ENCODE measurements around the gene DCUN1D5.

Gene DCUN1D5

DNA sequence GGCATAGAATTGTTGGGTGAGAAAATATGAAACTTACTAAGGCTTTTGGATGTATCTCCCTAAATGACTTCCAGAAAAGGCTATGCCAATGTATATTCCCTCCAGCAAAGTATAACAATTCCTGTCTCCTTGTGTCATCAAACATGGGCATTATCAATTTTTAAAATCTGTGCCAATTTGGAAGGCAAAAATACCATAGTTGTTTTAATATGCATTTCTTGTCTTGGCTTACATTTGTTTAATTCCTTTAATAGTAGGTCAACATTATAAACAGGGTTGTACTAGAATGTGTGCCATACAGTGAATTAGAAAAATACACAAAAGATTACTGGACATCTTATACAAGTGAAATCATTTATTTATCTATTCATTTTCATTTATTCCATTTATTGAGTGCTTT, 41.6 kb downstream of the DCUN1D5 start:
- in situ Hi-C loops (cut with MboI; ENCODE audit: low sequenced_read_pairs, unreplicated experiment), result no loop called here
- TF ChIP-seq, protein P1, sequence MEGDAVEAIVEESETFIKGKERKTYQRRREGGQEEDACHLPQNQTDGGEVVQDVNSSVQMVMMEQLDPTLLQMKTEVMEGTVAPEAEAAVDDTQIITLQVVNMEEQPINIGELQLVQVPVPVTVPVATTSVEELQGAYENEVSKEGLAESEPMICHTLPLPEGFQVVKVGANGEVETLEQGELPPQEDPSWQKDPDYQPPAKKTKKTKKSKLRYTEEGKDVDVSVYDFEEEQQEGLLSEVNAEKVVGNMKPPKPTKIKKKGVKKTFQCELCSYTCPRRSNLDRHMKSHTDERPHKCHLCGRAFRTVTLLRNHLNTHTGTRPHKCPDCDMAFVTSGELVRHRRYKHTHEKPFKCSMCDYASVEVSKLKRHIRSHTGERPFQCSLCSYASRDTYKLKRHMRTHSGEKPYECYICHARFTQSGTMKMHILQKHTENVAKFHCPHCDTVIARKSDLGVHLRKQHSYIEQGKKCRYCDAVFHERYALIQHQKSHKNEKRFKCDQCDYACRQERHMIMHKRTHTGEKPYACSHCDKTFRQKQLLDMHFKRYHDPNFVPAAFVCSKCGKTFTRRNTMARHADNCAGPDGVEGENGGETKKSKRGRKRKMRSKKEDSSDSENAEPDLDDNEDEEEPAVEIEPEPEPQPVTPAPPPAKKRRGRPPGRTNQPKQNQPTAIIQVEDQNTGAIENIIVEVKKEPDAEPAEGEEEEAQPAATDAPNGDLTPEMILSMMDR (IDR thresholded peaks at IDR 0.05; ENCODE audit: borderline replicate concordance, control extremely low read depth, extremely low read depth, insufficient read depth, missing control alignments), result no peak
- no peak for DNase-seq (ENCODE audit: low spot score)

DNA sequence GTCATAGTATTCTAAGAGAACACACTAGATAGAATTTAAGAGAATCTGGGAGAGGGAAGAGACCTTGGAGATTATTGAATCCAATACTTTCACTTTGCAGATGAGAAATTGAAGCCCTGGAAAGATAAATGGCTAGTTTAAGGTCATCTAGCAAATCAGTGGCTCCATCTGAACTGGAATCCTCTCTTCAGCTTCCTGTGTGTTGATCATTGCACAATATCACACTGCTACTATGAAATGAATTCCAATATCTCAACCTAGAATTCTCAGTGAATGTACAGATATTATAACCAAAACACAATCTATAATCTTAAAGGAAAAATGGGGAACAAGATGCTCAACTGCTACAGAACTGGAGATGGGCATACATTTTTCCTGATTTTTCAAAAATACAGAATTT, 44.1 kb downstream of the DCUN1D5 start:
- TF ChIP-seq, protein P1 (IDR thresholded peaks at IDR 0.05; ENCODE audit: borderline replicate concordance, control extremely low read depth, extremely low read depth, insufficient read depth, missing control alignments), result no peak
- DNase-seq (ENCODE audit: low spot score), result no peak
- in situ Hi-C loops (cut with MboI; ENCODE audit: low sequenced_read_pairs, unreplicated experiment), result no loop called here

DNA sequence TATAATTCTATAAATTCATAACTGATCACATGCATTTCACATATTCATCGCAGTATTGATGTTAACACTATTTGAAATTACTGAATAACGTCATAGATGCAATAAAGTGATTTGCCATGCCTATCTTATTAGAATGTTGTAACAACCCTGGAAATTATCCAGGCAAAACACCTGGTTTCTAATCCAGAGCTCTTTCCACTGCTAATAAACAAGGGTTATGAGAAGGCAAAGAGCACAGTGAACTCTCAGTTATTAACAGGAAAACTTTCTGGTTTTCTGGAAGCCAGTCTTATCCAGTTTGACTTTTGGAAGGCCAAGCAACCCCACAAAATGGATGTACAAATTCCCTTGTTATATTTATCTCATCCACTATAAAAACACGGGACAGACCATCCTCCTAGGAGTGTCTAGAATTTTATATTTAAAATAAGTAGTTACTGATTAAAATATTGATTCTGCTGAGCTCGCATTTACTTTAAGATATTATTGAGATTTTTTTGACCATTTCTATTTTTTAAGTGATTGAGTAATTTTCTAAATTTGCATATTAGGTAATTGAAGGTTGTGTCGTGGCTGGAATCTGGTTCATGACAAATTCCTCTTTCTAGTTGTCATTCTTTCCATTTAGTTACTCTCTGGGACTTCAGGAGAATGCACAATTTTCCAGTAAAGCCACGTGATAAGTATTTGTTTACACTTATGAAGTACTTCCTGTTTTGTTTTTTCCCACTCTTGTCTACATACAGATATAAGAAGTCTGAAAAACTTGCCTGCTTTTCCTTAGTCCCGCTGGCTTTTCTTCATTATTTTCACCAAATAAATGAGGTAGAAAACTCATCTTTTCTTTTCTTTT, 47.9 kb downstream of the DCUN1D5 start:
- in situ Hi-C loops (cut with MboI; ENCODE audit: low sequenced_read_pairs, unreplicated experiment), result no loop called here
- DNase-seq (ENCODE audit: low spot score), result no peak

DNA sequence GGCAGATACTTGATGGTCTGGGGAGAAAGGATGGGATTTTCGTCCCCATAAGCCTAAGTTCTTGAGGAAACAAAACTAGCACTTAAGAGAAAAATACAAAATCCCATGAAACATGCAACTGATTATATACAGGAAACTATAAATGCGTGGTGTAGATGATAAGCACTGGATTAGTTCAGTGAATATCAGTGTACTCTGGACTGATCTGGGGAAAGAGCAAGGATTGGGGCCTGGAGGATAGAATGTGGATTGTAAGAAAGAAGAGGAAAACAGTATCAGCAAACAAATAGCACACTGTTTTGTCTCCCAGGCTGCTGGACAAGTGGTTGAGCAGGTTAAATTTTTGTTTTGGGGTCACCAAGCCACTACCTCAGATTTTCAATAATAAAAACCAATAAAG, 49.8 kb downstream of the DCUN1D5 start:
- in situ Hi-C loops (cut with MboI; ENCODE audit: low sequenced_read_pairs, unreplicated experiment), result no loop called here
- TF ChIP-seq, protein P1 (IDR thresholded peaks at IDR 0.05; ENCODE audit: borderline replicate concordance, control extremely low read depth, extremely low read depth, insufficient read depth, missing control alignments), result no peak
- no peak for DNase-seq (ENCODE audit: low spot score)

More for the DNA sequence above, 47.9 kb downstream of the DCUN1D5 start:
- TF ChIP-seq, protein P1 (IDR thresholded peaks at IDR 0.05; ENCODE audit: borderline replicate concordance, control extremely low read depth, extremely low read depth, insufficient read depth, missing control alignments), result no peak

DNA sequence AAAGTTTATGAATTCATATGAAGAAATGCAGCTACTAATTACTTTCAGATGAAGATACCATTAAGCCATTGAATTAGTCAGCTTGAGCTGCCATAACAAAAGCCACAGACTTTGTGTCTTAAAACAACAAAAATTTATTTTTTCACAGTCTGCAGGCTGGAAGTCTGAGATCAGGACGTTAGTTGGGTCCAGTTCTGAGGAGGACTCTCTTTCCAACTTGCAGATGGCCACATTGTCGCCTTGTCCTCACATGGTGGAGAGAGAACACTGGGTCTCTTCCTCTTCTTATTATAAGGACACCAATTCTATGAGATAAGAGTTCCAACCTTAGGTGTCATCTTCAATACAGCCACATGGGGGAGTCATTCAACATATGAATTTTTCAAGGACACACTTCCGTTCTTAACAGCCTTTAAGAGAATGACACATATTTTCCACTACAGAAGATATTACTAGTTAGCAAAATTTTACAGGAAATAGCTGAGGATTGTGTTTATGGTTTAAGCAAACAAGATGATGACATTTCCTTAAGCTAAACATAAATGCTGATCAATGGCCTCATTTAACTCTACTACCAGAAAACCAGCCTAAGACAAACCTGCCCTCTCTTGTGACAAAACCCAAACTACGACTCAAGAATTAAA, 56.0 kb downstream of the DCUN1D5 start:
- TF ChIP-seq, protein P1 (IDR thresholded peaks at IDR 0.05; ENCODE audit: borderline replicate concordance, control extremely low read depth, extremely low read depth, insufficient read depth, missing control alignments), result peak; percentile 57
- in situ Hi-C loops (cut with MboI; ENCODE audit: low sequenced_read_pairs, unreplicated experiment), result no loop called here

DNA sequence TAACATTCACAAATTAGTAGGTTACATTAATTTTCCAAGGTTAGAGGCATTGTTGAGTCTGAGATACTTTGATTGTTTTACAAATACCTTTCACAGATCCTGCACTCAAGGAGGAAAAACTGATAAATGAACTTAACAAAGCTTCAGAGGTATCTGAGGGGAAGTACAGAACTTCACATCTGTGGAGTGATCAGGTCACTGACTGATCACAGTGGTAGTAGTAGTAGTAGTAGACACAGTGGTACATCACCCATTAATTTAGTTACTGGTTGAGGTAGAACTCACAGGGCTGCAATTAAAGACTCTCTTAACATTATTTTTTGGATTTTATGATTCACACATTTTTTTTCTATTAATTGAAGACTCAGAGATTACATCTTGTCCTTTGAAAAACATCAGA, 56.7 kb downstream of the DCUN1D5 start:
- no peak for DNase-seq (ENCODE audit: low spot score)
- in situ Hi-C loops (cut with MboI; ENCODE audit: low sequenced_read_pairs, unreplicated experiment), result no loop called here
- TF ChIP-seq, protein P1 (IDR thresholded peaks at IDR 0.05; ENCODE audit: borderline replicate concordance, control extremely low read depth, extremely low read depth, insufficient read depth, missing control alignments), result no peak

More for the DNA sequence above, 56.0 kb downstream of the DCUN1D5 start:
- peak; percentile 59 for DNase-seq (ENCODE audit: low spot score)

All from GM13976 (cell line).